SIG-M5 treated with dmso at 0.1 percent for 504 hours (cell line): ENCODE data around the gene GAL3ST2.
"Not testable (repeated sequence)": the region's sequence is repeated elsewhere in the genome, so short reads cannot be mapped to it uniquely, and the experiment has no call there.

Source experiments
- DNase-seq: peaks from one replicate; lab custom pipeline; 2025; ENCODE audit not compliant: unreplicated experiment; lab: John Stamatoyannopoulos, UW

Gene GAL3ST2

GRCh38 chr2:241791385-241791784 lies 14.8 kb downstream of the GAL3ST2 start:
- not testable (repeated sequence) for DNase-seq

- no peak for DNase-seq
These were observed 16.8 kb downstream of the GAL3ST2 start for GRCh38 chr2:241793385-241793784.

- DNase-seq = no peak
These were observed 17.7 kb downstream of the GAL3ST2 start for GRCh38 chr2:241794250-241794823.

GRCh38 chr2:241795021-241795999 lies 18.7 kb downstream of the GAL3ST2 start:
- no peak for DNase-seq

- no peak for DNase-seq
These were observed 19.6 kb downstream of the GAL3ST2 start for GRCh38 chr2:241796209-241796608.

GRCh38 chr2:241796610-241797138 lies 20.1 kb downstream of the GAL3ST2 start:
- no peak for DNase-seq

GRCh38 chr2:241797441-241798080 lies 20.9 kb downstream of the GAL3ST2 start:
- DNase-seq = no peak

GRCh38 chr2:241798081-241798630 lies 21.5 kb downstream of the GAL3ST2 start:
- no peak for DNase-seq

- no peak for DNase-seq
These were observed 22.3 kb downstream of the GAL3ST2 start for GRCh38 chr2:241798631-241799521.

- DNase-seq = no peak
These were observed 23.0 kb downstream of the GAL3ST2 start for GRCh38 chr2:241799522-241800197.

- not testable (repeated sequence) for DNase-seq
These were observed 23.7 kb downstream of the GAL3ST2 start for GRCh38 chr2:241800198-241800903.

GRCh38 chr2:241801611-241802420 lies 25.2 kb downstream of the GAL3ST2 start:
- no peak for DNase-seq

- no peak for DNase-seq
These were observed 26.0 kb downstream of the GAL3ST2 start for GRCh38 chr2:241802421-241803318.

GRCh38 chr2:241803387-241804325 lies 27.0 kb downstream of the GAL3ST2 start:
- DNase-seq = peak; percentile 16

GRCh38 chr2:241804326-241805229 lies 28.0 kb downstream of the GAL3ST2 start:
- DNase-seq = peak; percentile 53
